RWPE2 (cell line): ENCODE data around the gene SENP1.

Source experiments
- ATAC-seq: fragments of 200-7000 bp; cut with Tn5 transposase; 3 replicates; pipeline ENCODE4 v1.9.1; 2021; ENCODE audit warnings: low read depth
- DNase-seq: peaks from one replicate; pipeline ENCODE4 v3.0.0-alpha.2; 2020; ENCODE audit warnings: low spot score
- H3K27ac ChIP-seq: fragments of 450-650 bp; 2 replicates; pipeline ENCODE4 v1.5.1; 2017; ENCODE audit warnings: mild to moderate bottlenecking; ENCODE audit not compliant: poor library complexity, severe bottlenecking
- H3K27me3 ChIP-seq: fragments of 250-450 bp; sonication (Bioruptor Pico); 2 replicates; pipeline ENCODE4 v1.5.1; 2021; ENCODE audit warnings: mild to moderate bottlenecking, moderate library complexity; ENCODE audit not compliant: insufficient read depth, poor library complexity, severe bottlenecking
- H3K36me3 ChIP-seq: fragments of 250-450 bp; sonication (Bioruptor Pico); 2 replicates; pipeline ENCODE4 v1.5.1; 2020; ENCODE audit warnings: low read depth, mild to moderate bottlenecking, moderate library complexity
- H3K4me1 ChIP-seq: fragments of 250-450 bp; sonication (Bioruptor Pico); 2 replicates; pipeline ENCODE4 v1.5.1; 2021; ENCODE audit warnings: mild to moderate bottlenecking, moderate library complexity; ENCODE audit not compliant: insufficient read depth, poor library complexity, severe bottlenecking
- H3K4me3 ChIP-seq: fragments of 250-450 bp; sonication (Bioruptor Pico); 2 replicates; pipeline ENCODE4 v1.5.1; 2021; ENCODE audit warnings: mild to moderate bottlenecking, moderate library complexity; ENCODE audit not compliant: severe bottlenecking
- H3K9me3 ChIP-seq: fragments of 250-450 bp; sonication (Bioruptor Pico); 2 replicates; pipeline ENCODE4 v1.5.1; 2021; ENCODE audit warnings: mild to moderate bottlenecking, moderate library complexity; ENCODE audit not compliant: severe bottlenecking
- TF ChIP-seq, protein P1 (sequence below): fragments of 450-650 bp; IDR thresholded peaks from one replicate; pipeline ENCODE4 v1.5.1; 2017; ENCODE audit warnings: mild to moderate bottlenecking, moderate library complexity; ENCODE audit not compliant: poor library complexity, severe bottlenecking

SENP1 gene

DNA sequence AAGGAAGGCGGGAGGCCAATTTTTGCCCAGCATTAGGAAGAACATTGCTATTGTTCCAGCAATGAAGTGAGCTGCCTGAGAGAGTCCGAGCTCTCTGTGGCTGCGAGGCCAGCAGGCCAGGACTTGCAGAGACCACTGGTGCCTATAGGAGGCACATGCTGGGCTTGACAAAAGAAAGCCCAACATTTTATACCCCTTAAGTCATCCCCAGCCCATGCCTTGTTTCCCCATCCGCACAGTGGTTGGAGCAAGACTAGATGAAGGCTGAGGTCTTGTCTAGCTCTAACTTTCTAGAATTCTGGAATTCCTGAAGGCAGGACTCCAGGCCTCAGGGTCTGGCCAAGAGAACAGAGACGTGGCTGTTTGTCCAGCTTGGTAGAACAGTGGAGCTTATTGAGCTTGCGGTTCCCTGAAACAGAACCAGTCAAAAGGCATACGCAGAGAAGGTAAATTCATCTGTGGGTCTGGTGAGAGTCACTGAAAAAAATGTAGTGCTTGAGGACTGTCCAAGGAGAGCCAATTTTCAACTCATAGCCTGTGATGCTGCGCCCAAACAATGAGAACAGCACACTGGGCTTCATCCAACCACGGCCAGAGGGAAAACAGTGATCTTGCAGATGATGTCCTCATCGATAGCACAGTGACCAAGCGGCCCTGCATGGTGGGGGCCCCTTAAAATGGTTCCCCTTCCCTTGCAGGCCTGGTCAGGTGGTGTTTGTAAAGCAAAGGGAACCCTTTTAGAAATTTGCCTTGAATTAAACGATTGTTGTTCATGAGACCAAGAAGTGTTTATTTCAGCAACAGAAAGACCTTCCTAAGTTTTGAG, 74.5 kb downstream of the SENP1 start:
- Histone ChIP-seq H3K36me3 (no peaks in the 10 kb centered on the region), H3K27me3 (no peaks in the 10 kb centered on the region), H3K4me1 (no peaks in the 10 kb centered on the region), H3K27ac (no peak overlapping the region), H3K4me3 (no peak overlapping the region), H3K9me3 (no peaks in the 10 kb centered on the region)
- no peak for DNase-seq
- ATAC-seq: no peak
- TF ChIP-seq, protein P1, sequence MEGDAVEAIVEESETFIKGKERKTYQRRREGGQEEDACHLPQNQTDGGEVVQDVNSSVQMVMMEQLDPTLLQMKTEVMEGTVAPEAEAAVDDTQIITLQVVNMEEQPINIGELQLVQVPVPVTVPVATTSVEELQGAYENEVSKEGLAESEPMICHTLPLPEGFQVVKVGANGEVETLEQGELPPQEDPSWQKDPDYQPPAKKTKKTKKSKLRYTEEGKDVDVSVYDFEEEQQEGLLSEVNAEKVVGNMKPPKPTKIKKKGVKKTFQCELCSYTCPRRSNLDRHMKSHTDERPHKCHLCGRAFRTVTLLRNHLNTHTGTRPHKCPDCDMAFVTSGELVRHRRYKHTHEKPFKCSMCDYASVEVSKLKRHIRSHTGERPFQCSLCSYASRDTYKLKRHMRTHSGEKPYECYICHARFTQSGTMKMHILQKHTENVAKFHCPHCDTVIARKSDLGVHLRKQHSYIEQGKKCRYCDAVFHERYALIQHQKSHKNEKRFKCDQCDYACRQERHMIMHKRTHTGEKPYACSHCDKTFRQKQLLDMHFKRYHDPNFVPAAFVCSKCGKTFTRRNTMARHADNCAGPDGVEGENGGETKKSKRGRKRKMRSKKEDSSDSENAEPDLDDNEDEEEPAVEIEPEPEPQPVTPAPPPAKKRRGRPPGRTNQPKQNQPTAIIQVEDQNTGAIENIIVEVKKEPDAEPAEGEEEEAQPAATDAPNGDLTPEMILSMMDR: no peak

DNA sequence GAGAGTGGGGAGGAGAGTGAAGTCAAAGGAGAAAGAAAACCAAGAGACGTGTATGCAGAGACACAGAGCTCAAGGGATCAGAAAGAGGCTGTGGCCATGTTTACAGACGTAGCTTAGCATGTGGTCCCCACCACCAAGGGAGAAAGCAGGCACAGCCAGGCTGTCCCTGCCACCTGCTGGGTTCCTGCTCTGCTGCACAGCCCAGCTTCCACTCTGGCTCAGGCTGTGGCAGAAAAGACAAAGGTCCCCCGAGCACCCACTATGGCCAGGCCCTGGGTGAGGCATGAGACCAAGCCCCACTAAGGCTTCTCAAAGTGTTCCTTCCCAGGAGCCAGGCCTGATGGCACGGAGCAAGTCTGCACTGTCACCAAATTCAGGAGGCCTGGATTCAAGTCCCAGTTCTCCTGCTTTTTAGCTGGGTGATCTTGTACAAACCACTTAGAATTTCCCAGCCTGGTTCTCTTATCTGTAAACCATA, 75.7 kb downstream of the SENP1 start:
- H3K27ac ChIP-seq: no peak overlapping the region
- H3K4me1 ChIP-seq: no peaks in the 10 kb centered on the region
- no peaks in the 10 kb centered on the region for H3K36me3 ChIP-seq
- H3K4me3 ChIP-seq: no peak overlapping the region
- ATAC-seq (no peak), DNase-seq (no peak)
- H3K9me3 ChIP-seq: no peaks in the 10 kb centered on the region
- no peaks in the 10 kb centered on the region for H3K27me3 ChIP-seq
- TF ChIP-seq, protein P1: no peak

DNA sequence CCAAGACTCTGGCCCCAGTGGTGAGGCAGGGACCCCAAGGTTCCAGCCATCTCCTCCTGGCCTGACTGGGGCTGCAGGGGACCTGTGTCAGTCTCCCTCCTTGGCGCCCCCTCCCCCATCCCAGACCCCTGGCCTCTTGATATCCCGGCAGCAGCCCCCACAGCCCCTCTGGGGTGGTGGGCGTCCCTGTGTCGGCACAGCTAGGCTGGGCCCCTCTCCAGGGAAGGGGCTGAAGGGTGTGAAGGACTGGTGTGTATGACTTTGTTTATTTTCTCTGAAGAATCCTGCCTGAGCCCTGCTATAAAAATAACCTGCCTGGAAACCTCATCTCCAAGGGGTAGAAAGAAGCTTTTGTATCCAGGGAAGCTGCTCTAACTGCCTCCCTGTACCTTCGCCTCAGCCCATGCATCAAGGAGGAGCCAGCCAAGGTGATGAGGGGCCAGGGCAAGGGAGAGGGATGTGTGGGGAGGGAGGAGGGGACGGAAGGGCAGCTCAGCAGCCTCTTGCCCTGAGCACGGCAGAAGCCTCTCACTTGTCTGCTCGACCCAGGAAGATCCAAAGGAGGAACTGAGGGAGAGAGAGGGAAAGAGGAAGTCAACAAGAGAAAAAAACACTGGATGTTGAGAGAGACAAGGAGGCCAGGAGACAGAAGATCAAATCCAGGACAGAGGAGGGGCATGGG, 76.2 kb downstream of the SENP1 start:
- TF ChIP-seq, protein P1: no peak
- DNase-seq: no peak

DNA sequence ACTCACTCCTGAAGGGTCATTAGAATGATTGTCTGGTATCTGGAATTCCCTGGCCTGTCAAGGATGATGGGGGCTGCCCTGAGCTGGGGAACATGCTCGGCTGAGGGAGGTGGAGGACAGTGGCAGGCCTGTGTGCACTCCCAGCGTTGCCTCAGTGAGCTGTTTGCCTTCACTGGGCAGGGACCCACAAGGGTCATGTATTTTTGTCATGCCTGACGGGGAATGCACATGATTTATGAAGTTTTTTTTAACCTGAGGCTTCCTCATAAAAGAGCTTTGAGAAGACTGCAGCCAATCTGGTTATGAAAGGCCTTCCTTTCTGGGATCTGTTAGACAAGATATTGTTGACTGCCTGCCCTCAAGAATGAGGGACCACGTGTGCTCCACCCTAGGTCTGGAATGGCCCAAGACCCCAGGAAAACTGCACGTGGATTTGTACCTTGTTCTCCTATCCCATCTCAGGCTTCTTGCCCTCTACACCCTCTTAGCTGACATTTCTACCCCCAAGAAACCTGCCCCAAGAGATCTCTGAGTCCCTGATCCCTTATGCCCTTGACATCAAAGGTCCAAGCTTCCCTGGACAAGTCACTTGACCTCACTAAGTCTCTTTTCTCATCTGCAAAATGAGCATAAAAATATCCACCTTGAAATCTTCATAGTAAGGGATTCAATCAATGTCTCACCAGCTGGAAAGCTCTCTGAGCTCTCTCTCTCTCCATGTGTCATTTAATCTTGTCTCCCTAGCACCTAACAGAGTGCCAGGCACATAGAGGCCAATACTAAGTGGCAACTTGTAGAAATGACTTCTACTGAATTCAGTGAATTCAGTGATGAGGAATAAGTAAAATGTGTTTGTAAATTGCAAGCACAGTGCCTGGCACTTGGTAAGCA, 77.1 kb downstream of the SENP1 start:
- ATAC-seq (no peak), DNase-seq (no peak)
- Histone ChIP-seq H3K4me1 (no peaks in the 10 kb centered on the region), H3K4me3 (no peak overlapping the region), H3K36me3 (no peaks in the 10 kb centered on the region), H3K9me3 (no peaks in the 10 kb centered on the region), H3K27me3 (no peaks in the 10 kb centered on the region), H3K27ac (no peak overlapping the region)
- TF ChIP-seq, protein P1: no peak

More for the DNA sequence above, 76.2 kb downstream of the SENP1 start:
- Histone ChIP-seq H3K9me3 (no peaks in the 10 kb centered on the region), H3K4me3 (no peak overlapping the region), H3K27ac (no peak overlapping the region), H3K36me3 (no peaks in the 10 kb centered on the region), H3K4me1 (no peaks in the 10 kb centered on the region), H3K27me3 (no peaks in the 10 kb centered on the region)
- ATAC-seq: no peak
